Prostate gland (tissue), 2 donors: Measurements from ENCODE around the gene FBXO38. TPM values are rescaled to one million over a fixed set of nuclear protein-coding genes. Genes with fewer than 3 reads are reported as not detected.

ENCODE experiments used
- DNase-seq: peaks from one replicate; pipeline ENCODE4 v3.0.0-alpha.2; 2019; ENCODE audit warnings: low spot score
- H3K27ac ChIP-seq, 2 donors: fragments of 200-600 bp; sonication (generic); 2 replicates each; pipeline ENCODE4 v1.5.1; 2017 to 2019
- H3K27me3 ChIP-seq: fragments of 200-600 bp; sonication (generic); replicated peaks from 2 replicates; pipeline ENCODE4 v1.5.1; 2019; ENCODE audit not compliant: insufficient read depth
- H3K36me3 ChIP-seq, 2 donors: fragments of 200-600 bp; sonication (generic); 1 replicate in 1 of 2; 2 replicates in 1 of 2; pipeline versions ENCODE4 v1.5.1 to v1.8.1; 2017 to 2019
- H3K4me1 ChIP-seq: fragments of 200-600 bp; sonication (generic); replicated peaks from 2 replicates; pipeline ENCODE4 v1.5.1; 2019
- H3K4me3 ChIP-seq, 2 donors: fragments of 200-600 bp; sonication (generic); 2 replicates each; pipeline ENCODE4 v1.5.1; 2017 to 2019
- H3K9me3 ChIP-seq: fragments of 200-600 bp; sonication (generic); 2 replicates; pipeline ENCODE4 v1.5.1; 2017
- CTCF ChIP-seq, 4 experiments: fragments of 200-600 bp in 2 of 4; fragments of 450-650 bp in 2 of 4; sonication (generic) in 2 of 4; IDR thresholded peaks; 1 replicate in 3 of 4; 2 replicates in 1 of 4; pipeline ENCODE4 v1.5.1; 2016 to 2019; ENCODE audit warnings: antibody characterized with exemption in 4 of 4, mild to moderate bottlenecking in 2 of 4, moderate library complexity in 2 of 4
- POLR2A ChIP-seq: fragments of 450-650 bp; IDR thresholded peaks from one replicate; pipeline ENCODE4 v1.6.1; 2016; ENCODE audit warnings: antibody characterized with exemption, mild to moderate bottlenecking
- POLR2AphosphoS5 ChIP-seq: sonication (generic); formaldehyde crosslinking; IDR thresholded peaks from one replicate; pipeline ENCODE4 v1.6.1; 2017; ENCODE audit warnings: antibody characterized with exemption
- WGBS: methylation state at CpG from one replicate; pipeline ENCODE4 v1.1.5; 2018; 5-methylcytosine and 5-hydroxymethylcytosine counted together
- intact Hi-C: fragments of 100-400 bp; cut with DNase I; formaldehyde crosslinking; loops from one replicate; pipeline ENCODE4 v1.14.2; 2022
- total RNA-seq, 2 donors: library from RNA; depleted of rRNA; stranded (reverse); fragments of >200 nt; gene quantifications; one replicate each; pipeline ENCODE4 v1.1.0, GENCODE V29; 2016

Gene FBXO38
- total RNA-seq, 2 donors from 2014 or later, result 47.1 to 53.2 TPM

DNA sequence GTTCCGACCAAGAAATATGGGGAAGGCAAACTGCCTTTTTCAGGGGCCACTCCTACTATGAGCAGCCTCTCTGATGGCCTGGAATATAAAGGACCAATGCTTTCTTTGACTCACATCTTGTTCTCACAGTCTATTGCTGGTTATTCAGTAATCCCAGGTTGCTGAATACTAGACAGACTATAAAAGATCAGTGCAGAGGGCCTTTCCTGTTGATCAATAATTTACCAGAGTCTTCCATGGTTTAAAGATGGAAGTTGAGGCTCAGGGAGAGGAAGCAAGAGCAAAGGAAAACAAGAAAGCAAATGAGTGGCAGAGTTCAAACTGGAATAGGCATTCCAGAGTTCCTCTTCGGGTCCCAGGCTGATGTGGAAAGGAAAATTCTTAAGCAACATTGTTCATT lies 62.9 kb downstream of the FBXO38 start:
- no peak for TF ChIP-seq POLR2A

DNA sequence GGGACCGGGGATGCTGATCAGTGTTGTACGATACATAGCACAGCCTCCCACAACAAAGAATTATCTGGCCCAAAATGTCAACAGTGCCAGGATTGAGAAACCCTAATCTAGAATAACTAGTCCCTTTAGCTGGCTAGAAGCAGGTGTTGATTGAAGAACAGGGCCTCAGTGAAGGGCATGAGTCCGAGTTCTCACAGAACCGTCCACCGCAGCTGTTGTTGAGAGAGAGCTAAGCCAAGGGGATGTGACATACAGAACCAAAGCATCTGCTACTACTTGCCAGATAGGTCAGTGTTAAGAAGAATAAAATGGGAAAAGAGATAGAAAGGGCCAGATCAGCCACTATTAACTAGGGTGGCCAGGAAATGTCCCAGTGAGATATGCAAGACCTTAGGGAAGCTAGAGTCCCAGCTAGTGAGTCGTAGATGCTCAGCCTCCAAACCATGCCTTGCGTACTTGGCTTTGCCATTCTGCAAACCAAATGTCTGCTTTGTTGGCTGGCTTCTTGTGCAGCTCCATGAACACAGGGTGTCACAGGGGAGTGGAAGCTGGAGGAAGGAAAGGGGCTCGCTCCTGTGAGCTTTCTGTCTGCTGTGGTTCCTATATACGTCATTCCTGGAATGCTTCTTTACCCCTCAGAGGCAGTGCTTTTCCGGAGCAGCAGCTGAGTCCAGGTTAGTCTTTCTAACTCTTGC lies 68.9 kb downstream of the FBXO38 start:
- TF ChIP-seq CTCF (IDR thresholded peaks at IDR 0.05), result no peak
- TF ChIP-seq POLR2A, result no peak
- no peak for TF ChIP-seq POLR2AphosphoS5
- no peaks in the 10 kb centered on the region for H3K36me3 ChIP-seq
- H3K27me3 ChIP-seq, result no peaks in the 10 kb centered on the region
- H3K27ac ChIP-seq, result no peak overlapping the region
- no peak overlapping the region for H3K4me3 ChIP-seq
- no peaks in the 10 kb centered on the region for H3K4me1 ChIP-seq
- WGBS, result 93% methylated on average over 10 of the region's 10 CpGs
- DNase-seq, result no peak
- intact Hi-C loops, result no loop called here
- no peaks in the 10 kb centered on the region for H3K9me3 ChIP-seq

More for the DNA sequence above, 62.9 kb downstream of the FBXO38 start:
- no peaks in the 10 kb centered on the region for H3K9me3 ChIP-seq
- intact Hi-C loops, result no loop called here
- H3K27me3 ChIP-seq, result no peaks in the 10 kb centered on the region
- H3K36me3 ChIP-seq, result peaks cover 0 to 4% of the 10 kb centered on the region in 2 donors
- H3K4me3 ChIP-seq, result no peak overlapping the region
- no peak overlapping the region for H3K27ac ChIP-seq
- no peak for DNase-seq
- no peaks in the 10 kb centered on the region for H3K4me1 ChIP-seq
- WGBS, result 63% methylated on average over 2 of the region's 2 CpGs

DNA sequence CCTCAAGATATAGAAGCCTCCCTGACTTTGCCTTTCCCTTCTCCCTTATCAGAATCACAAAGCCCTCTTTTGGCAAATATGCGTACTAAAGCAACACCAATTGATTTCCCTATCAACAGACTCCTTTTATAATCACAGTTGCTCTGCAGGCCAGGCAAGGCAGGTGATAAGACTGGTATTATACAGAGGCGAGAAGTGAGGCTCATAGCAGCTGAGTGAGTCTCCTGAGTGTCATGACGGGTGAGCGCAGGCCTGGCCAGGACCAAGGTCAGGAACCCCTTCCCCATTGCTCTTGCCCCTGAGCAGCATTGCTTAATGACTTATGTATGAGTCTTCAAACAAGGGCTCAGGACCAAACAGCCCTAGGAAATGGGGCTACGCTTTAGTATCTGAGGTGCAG lies 70.8 kb downstream of the FBXO38 start:
- DNase-seq, result no peak
- intact Hi-C loops, result no loop called here
- Histone ChIP-seq H3K4me1 (no peaks in the 10 kb centered on the region), H3K27me3 (no peaks in the 10 kb centered on the region), H3K4me3 (no peak overlapping the region), H3K36me3 (no peaks in the 10 kb centered on the region), H3K9me3 (no peaks in the 10 kb centered on the region), H3K27ac (no peak overlapping the region)
- no peak for TF ChIP-seq POLR2A
- TF ChIP-seq CTCF (IDR thresholded peaks at IDR 0.05), result no peak
- TF ChIP-seq POLR2AphosphoS5, result no peak
- 95% methylated on average over 5 of the region's 5 CpGs for WGBS

DNA sequence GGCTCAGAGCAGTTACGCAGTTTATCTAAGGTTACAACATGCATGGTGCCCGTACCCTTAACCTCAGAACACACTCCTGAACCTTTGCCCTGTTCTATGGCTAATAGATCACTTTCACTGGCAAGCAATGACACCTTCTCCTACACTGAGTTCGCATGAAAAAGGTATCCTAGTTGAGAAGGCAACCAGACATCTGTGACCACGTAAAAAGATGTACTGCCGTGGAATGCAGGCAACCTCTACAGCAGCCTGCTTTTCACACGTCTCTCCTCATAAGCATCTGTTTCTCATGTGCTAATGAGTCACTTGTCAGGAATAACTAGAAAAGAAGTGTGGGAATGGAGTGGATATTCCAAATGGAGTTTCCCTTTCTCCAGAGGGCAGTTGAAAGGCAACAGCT lies 71.4 kb downstream of the FBXO38 start:
- intact Hi-C loops, result no loop called here
- Histone ChIP-seq H3K36me3 (no peaks in the 10 kb centered on the region), H3K4me1 (no peaks in the 10 kb centered on the region), H3K27me3 (no peaks in the 10 kb centered on the region), H3K4me3 (no peak overlapping the region), H3K27ac (no peak overlapping the region), H3K9me3 (no peaks in the 10 kb centered on the region)
- DNase-seq, result no peak
- TF ChIP-seq POLR2A (no peak), POLR2AphosphoS5 (no peak), CTCF (IDR thresholded peaks at IDR 0.05) (no peak)
- WGBS, result 80% methylated on average over 6 of the region's 6 CpGs

GRCh38 chr5:148457183-148457620 lies 73.4 kb downstream of the FBXO38 start:
- intact Hi-C loops, result no loop called here
- DNase-seq, result no peak
- Histone ChIP-seq H3K27ac (no peak overlapping the region), H3K9me3 (no peaks in the 10 kb centered on the region), H3K27me3 (no peaks in the 10 kb centered on the region), H3K4me1 (no peaks in the 10 kb centered on the region), H3K4me3 (no peak overlapping the region), H3K36me3 (no peaks in the 10 kb centered on the region)
- TF ChIP-seq CTCF (IDR thresholded peaks at IDR 0.05) (peak in 1 of 4 experiments; percentile 9), POLR2AphosphoS5 (no peak)
- WGBS, result 42% methylated on average over 5 of the region's 5 CpGs
